Caco-2 (cell line): ENCODE measurements around the gene CSNK2A3. TPM values are rescaled to one million over a fixed set of nuclear protein-coding genes. Genes with fewer than 3 reads are reported as not detected.

Source experiments
- BruUV-seq: library from RNA; stranded (reverse); fragments of 400-500 nt; replicated peaks from 2 replicates; lab custom pipeline; 2021; lab: Mats Ljungman, UMichigan
- CTCF ChIA-PET: fragments of 300-600 bp; sonication (Branson Sonifier 250); formaldehyde crosslinking; loops from one replicate; lab custom pipeline; 2022; ENCODE audit warnings: antibody characterized with exemption; lab: Charles Lee
- POLR2A ChIA-PET: fragments of 300-600 bp; sonication (Branson Sonifier 250); formaldehyde crosslinking; loops from one replicate; lab custom pipeline; 2022; ENCODE audit warnings: antibody characterized with exemption; lab: Charles Lee
- DNase-seq, 2 experiments: peaks; one replicate each; pipeline versions ENCODE4 v3.0.0 to v3.0.0-alpha.2; 2020 to 2022
- H3K27me3 ChIP-seq: replicated peaks from 2 replicates; pipeline ENCODE4 v1.6.0; 2011; ENCODE audit warnings: low read length; ENCODE audit not compliant: control insufficient read depth, insufficient read depth
- H3K36me3 ChIP-seq: 2 replicates; pipeline ENCODE4 v1.5.1; 2011; ENCODE audit warnings: low read length; ENCODE audit not compliant: control insufficient read depth, insufficient read depth
- H3K4me1 ChIP-seq: fragments of 250-450 bp; sonication (Bioruptor Pico); 2 replicates; pipeline ENCODE4 v1.5.1; 2020; ENCODE audit warnings: mild to moderate bottlenecking
- H3K4me3 ChIP-seq: 2 replicates; pipeline ENCODE4 v1.5.1; 2011; ENCODE audit warnings: low read depth, mild to moderate bottlenecking, control low read depth, low read length
- H3K9me3 ChIP-seq: fragments of 250-450 bp; sonication (Bioruptor Pico); 2 replicates; pipeline ENCODE4 v1.5.1; 2020; ENCODE audit warnings: mild to moderate bottlenecking, moderate library complexity
- H3K27ac Mint-ChIP-seq: one replicate; pipeline ENCODE4 v1.8.0; 2022; ENCODE audit warnings: mixed read lengths; ENCODE audit not compliant: unreplicated experiment
- H3K27me3 Mint-ChIP-seq: one replicate; pipeline ENCODE4 v1.8.0; 2022; ENCODE audit warnings: mixed read lengths; ENCODE audit not compliant: insufficient read depth, unreplicated experiment
- H3K36me3 Mint-ChIP-seq: one replicate; pipeline ENCODE4 v1.8.0; 2022; ENCODE audit warnings: mild to moderate bottlenecking, mixed read lengths; ENCODE audit not compliant: insufficient read depth, unreplicated experiment
- H3K4me1 Mint-ChIP-seq: one replicate; pipeline ENCODE4 v1.8.0; 2022; ENCODE audit warnings: low read depth, mixed read lengths; ENCODE audit not compliant: unreplicated experiment
- H3K4me3 Mint-ChIP-seq: one replicate; pipeline ENCODE4 v1.8.0; 2022; ENCODE audit warnings: mild to moderate bottlenecking, moderate library complexity, mixed read lengths; ENCODE audit not compliant: unreplicated experiment
- H3K9me3 Mint-ChIP-seq: one replicate; pipeline ENCODE4 v1.8.0; 2022; ENCODE audit warnings: mixed read lengths; ENCODE audit not compliant: unreplicated experiment
- CTCF ChIP-seq, 2 experiments: fragments of 200-600 bp in 1 of 2; IDR thresholded peaks; 1 replicate in 1 of 2; 2 replicates in 1 of 2; pipeline versions ENCODE4 v1.5.1 to v1.8.0; 2011 to 2022; ENCODE audit warnings: antibody characterized with exemption in 1 of 2, control low read depth in 1 of 2, inconsistent platforms in 1 of 2, low read depth in 1 of 2, low read length in 1 of 2, mild to moderate bottlenecking in 1 of 2, moderate library complexity in 1 of 2; ENCODE audit not compliant: insufficient read depth in 1 of 2, severe bottlenecking in 1 of 2, unreplicated experiment in 1 of 2
- intact Hi-C: fragments of 100-400 bp; cut with micrococcal nuclease; formaldehyde crosslinking; loops from one replicate; pipeline ENCODE4 v1.10.0; 2022; ENCODE audit not compliant: unreplicated experiment
- total RNA-seq: library from RNA; stranded (reverse); gene quantifications from 2 replicates; pipeline ENCODE4 v1.2.3, GENCODE V29; 2022

The CSNK2A3 gene
- total RNA-seq, 1 experiment from 2014 or later, result 0.75 TPM

- no peak for TF ChIP-seq CTCF (IDR thresholded peaks at IDR 0.05; ENCODE audit: insufficient read depth in 1 of 2, low read depth in 1 of 2, low read length in 1 of 2, severe bottlenecking in 1 of 2, unreplicated experiment in 1 of 2)
- Histone ChIP-seq H3K9me3 (no peaks in the 10 kb centered on the region; the same call in 1 of the 2 replicates), H3K4me3 (no peak overlapping the region), H3K4me1 (no peaks in the 10 kb centered on the region), H3K36me3 (no peaks in the 10 kb centered on the region), H3K27me3 (no peaks in the 10 kb centered on the region; the same call in 1 of the 2 replicates)
- BruUV-seq, result no TSS peak
- ChIA-PET CTCF (no interaction called here), POLR2A (no interaction called here)
- Mint-ChIP-seq H3K27me3 (peaks cover 2% of the 10 kb centered on the region), H3K9me3 (no peaks in the 10 kb centered on the region), H3K27ac (no peak overlapping the region), H3K4me1 (no peaks in the 10 kb centered on the region), H3K4me3 (no peak overlapping the region), H3K36me3 (no peaks in the 10 kb centered on the region)
- intact Hi-C loops, result no loop called here
- no peak for DNase-seq
These were observed 26.6 kb upstream of the CSNK2A3 start for GRCh38 chr11:11379661-11380060.

GRCh38 chr11:11378184-11378940 is 25.3 kb upstream of the CSNK2A3 start:
- H3K36me3 ChIP-seq, result no peaks in the 10 kb centered on the region
- POLR2A ChIA-PET, result no interaction called here
- no peaks in the 10 kb centered on the region for H3K4me1 ChIP-seq
- no peaks in the 10 kb centered on the region; the same call in 1 of the 2 replicates for H3K27me3 ChIP-seq
- H3K4me1 Mint-ChIP-seq, result no peaks in the 10 kb centered on the region
- no peak for DNase-seq
- CTCF ChIA-PET, result no interaction called here
- H3K27ac Mint-ChIP-seq, result no peak overlapping the region
- no peaks in the 10 kb centered on the region for H3K27me3 Mint-ChIP-seq
- no peaks in the 10 kb centered on the region for H3K9me3 Mint-ChIP-seq
- no peak overlapping the region for H3K4me3 Mint-ChIP-seq
- TF ChIP-seq CTCF (IDR thresholded peaks at IDR 0.05; ENCODE audit: insufficient read depth in 1 of 2, low read depth in 1 of 2, low read length in 1 of 2, severe bottlenecking in 1 of 2, unreplicated experiment in 1 of 2), result no peak
- no TSS peak for BruUV-seq
- intact Hi-C loops, result no loop called here
- no peaks in the 10 kb centered on the region for H3K9me3 ChIP-seq
- H3K36me3 Mint-ChIP-seq, result no peaks in the 10 kb centered on the region
- no peak overlapping the region for H3K4me3 ChIP-seq

- H3K27ac Mint-ChIP-seq, result no peak overlapping the region
- H3K9me3 Mint-ChIP-seq, result peaks cover 2% of the 10 kb centered on the region
- POLR2A ChIA-PET, result no interaction called here
- Histone ChIP-seq H3K36me3 (no peaks in the 10 kb centered on the region), H3K9me3 (no peaks in the 10 kb centered on the region), H3K27me3 (peaks cover 1% of the 10 kb centered on the region; the same call in 1 of the 2 replicates), H3K4me1 (no peaks in the 10 kb centered on the region), H3K4me3 (no peak overlapping the region)
- CTCF ChIA-PET, result interaction anchor here (0.6 kb wide), 1 partner anchor 399 kb away, joined by 3 read pairs; no protein-coding TSS in a partner anchor
- TF ChIP-seq CTCF (IDR thresholded peaks at IDR 0.05; ENCODE audit: insufficient read depth in 1 of 2, low read depth in 1 of 2, low read length in 1 of 2, severe bottlenecking in 1 of 2, unreplicated experiment in 1 of 2), result no peak
- peaks cover 16% of the 10 kb centered on the region for H3K27me3 Mint-ChIP-seq
- intact Hi-C loops, result no loop called here
- BruUV-seq, result no TSS peak
- no peak for DNase-seq
- H3K4me1 Mint-ChIP-seq, result no peaks in the 10 kb centered on the region
- no peaks in the 10 kb centered on the region for H3K36me3 Mint-ChIP-seq
- H3K4me3 Mint-ChIP-seq, result no peak overlapping the region
These were observed 21.5 kb upstream of the CSNK2A3 start for GRCh38 chr11:11374358-11375148.
